Measurements from ENCODE around the gene BACH2.
"Not testable (repeated sequence)": the region's sequence is repeated elsewhere in the genome, so short reads cannot be mapped to it uniquely, and the experiment has no call there.

BACH2 gene

GRCh38 chr6:90186637-90187371 lies 109.8 kb downstream of the BACH2 start:
- DNase-seq (ENCODE audit: extremely low read depth in 1 of 2, low read depth in 1 of 2) = no peak

- DNase-seq (ENCODE audit: extremely low read depth in 1 of 2, low read depth in 1 of 2) = no peak
Measured at GRCh38 chr6:90186026-90186425, 110.6 kb downstream of the BACH2 start.

GRCh38 chr6:90184334-90185298 lies 112.0 kb downstream of the BACH2 start:
- no peak for DNase-seq (ENCODE audit: extremely low read depth in 1 of 2, low read depth in 1 of 2)

- no peak for DNase-seq (ENCODE audit: extremely low read depth in 1 of 2, low read depth in 1 of 2)
Measured at GRCh38 chr6:90183587-90184333, 112.9 kb downstream of the BACH2 start.

GRCh38 chr6:90180526-90180925 lies 116.1 kb downstream of the BACH2 start:
- no peak for DNase-seq (ENCODE audit: extremely low read depth in 1 of 2, low read depth in 1 of 2)

GRCh38 chr6:90179190-90180169 lies 117.2 kb downstream of the BACH2 start:
- no peak for DNase-seq (ENCODE audit: extremely low read depth in 1 of 2, low read depth in 1 of 2)

GRCh38 chr6:90178384-90178855 lies 118.2 kb downstream of the BACH2 start:
- no peak for DNase-seq (ENCODE audit: extremely low read depth in 1 of 2, low read depth in 1 of 2)

- no peak for DNase-seq (ENCODE audit: extremely low read depth in 1 of 2, low read depth in 1 of 2)
Measured at GRCh38 chr6:90177544-90178383, 118.9 kb downstream of the BACH2 start.

GRCh38 chr6:90175627-90176538 lies 120.8 kb downstream of the BACH2 start:
- peak in 1 of 2 donors; percentile 71 for DNase-seq (ENCODE audit: extremely low read depth in 1 of 2, low read depth in 1 of 2)

GRCh38 chr6:90173262-90173925 lies 123.2 kb downstream of the BACH2 start:
- DNase-seq (ENCODE audit: extremely low read depth in 1 of 2, low read depth in 1 of 2) = no peak

- no peak for DNase-seq (ENCODE audit: extremely low read depth in 1 of 2, low read depth in 1 of 2)
Measured at GRCh38 chr6:90170601-90171000, 126.0 kb downstream of the BACH2 start.

- DNase-seq (ENCODE audit: extremely low read depth in 1 of 2, low read depth in 1 of 2) = no peak
Measured at GRCh38 chr6:90169374-90169773, 127.3 kb downstream of the BACH2 start.

- no peak for DNase-seq (ENCODE audit: extremely low read depth in 1 of 2, low read depth in 1 of 2)
Measured at GRCh38 chr6:90168693-90169131, 127.9 kb downstream of the BACH2 start.

- DNase-seq (ENCODE audit: extremely low read depth in 1 of 2, low read depth in 1 of 2) = no peak
Measured at GRCh38 chr6:90167514-90168379, 128.9 kb downstream of the BACH2 start.

- not testable (repeated sequence) for DNase-seq (ENCODE audit: extremely low read depth in 1 of 2, low read depth in 1 of 2)
Measured at GRCh38 chr6:90166155-90166924, 130.3 kb downstream of the BACH2 start.

Measured in stimulated activated CD8-positive, alpha-beta memory T cell treated with anti-CD3 and anti-CD28 coated beads, Interleukin-7, amount 100 ng/mL, for 48 hours (primary cell).